H9 (cell line): ENCODE measurements around the gene IRAK1. TPM values are rescaled to one million over a fixed set of nuclear protein-coding genes. Genes with fewer than 3 reads are reported as not detected.

Source experiments
- DNase-seq: peaks from one replicate; pipeline ENCODE4 v3.0.0-alpha.2; 2017
- H2AFZ ChIP-seq: one replicate; pipeline ENCODE4 v1.6.1; 2013; ENCODE audit warnings: mild to moderate bottlenecking, low read length, control low read depth, moderate library complexity
- H2AK5ac ChIP-seq: 2 replicates; pipeline ENCODE4 v1.6.1; 2013; ENCODE audit warnings: low read length, control low read depth, mixed read lengths; ENCODE audit not compliant: insufficient read length
- H2BK120ac ChIP-seq: one replicate; pipeline ENCODE4 v1.6.1; 2013; ENCODE audit warnings: low read depth, mild to moderate bottlenecking, low read length, control low read depth, inconsistent platforms; ENCODE audit not compliant: poor library complexity, severe bottlenecking
- H2BK12ac ChIP-seq: 2 replicates; pipeline ENCODE4 v1.6.1; 2013; ENCODE audit warnings: low read length, control low read depth, mixed read lengths, low read depth; ENCODE audit not compliant: insufficient read length
- H2BK15ac ChIP-seq: 2 replicates; pipeline ENCODE4 v1.6.1; 2013; ENCODE audit warnings: low read depth, low read length, control low read depth
- H2BK20ac ChIP-seq: one replicate; pipeline ENCODE4 v1.6.1; 2013; ENCODE audit warnings: low read depth, mild to moderate bottlenecking, low read length, control low read depth, inconsistent platforms; ENCODE audit not compliant: poor library complexity, severe bottlenecking
- H2BK5ac ChIP-seq: 2 replicates; pipeline ENCODE4 v1.6.1; 2013; ENCODE audit warnings: low read length, control low read depth, mixed read lengths; ENCODE audit not compliant: insufficient read length
- H3K14ac ChIP-seq: 2 replicates; pipeline ENCODE4 v1.6.1; 2013; ENCODE audit warnings: low read length, control low read depth; ENCODE audit not compliant: insufficient read depth
- H3K18ac ChIP-seq: 2 replicates; pipeline ENCODE4 v1.6.1; 2013; ENCODE audit warnings: low read depth, mild to moderate bottlenecking, mixed read lengths, low read length, control low read depth; ENCODE audit not compliant: insufficient read length
- H3K23ac ChIP-seq: 2 replicates; pipeline ENCODE4 v1.6.1; 2013; ENCODE audit warnings: low read length, control low read depth, mixed read lengths, low read depth; ENCODE audit not compliant: insufficient read length
- H3K23me2 ChIP-seq: 2 replicates; pipeline ENCODE4 v1.6.1; 2013; ENCODE audit warnings: low read depth, mild to moderate bottlenecking, mixed read lengths, low read length, control low read depth; ENCODE audit not compliant: insufficient read length, poor library complexity, severe bottlenecking
- H3K27ac ChIP-seq: 2 replicates; pipeline ENCODE4 v1.5.1; 2013; ENCODE audit warnings: low read length, control low read depth, mixed read lengths, low read depth; ENCODE audit not compliant: insufficient read length
- H3K27me3 ChIP-seq: 2 replicates; pipeline ENCODE4 v1.6.1; 2013; ENCODE audit warnings: low read length, control low read depth, inconsistent platforms; ENCODE audit not compliant: insufficient read depth
- H3K4ac ChIP-seq: 2 replicates; pipeline ENCODE4 v1.6.1; 2013; ENCODE audit warnings: low read depth, mild to moderate bottlenecking, control low read depth, inconsistent platforms, low read length, moderate library complexity
- H3K4me1 ChIP-seq: 2 replicates; pipeline ENCODE4 v1.6.1; 2013; ENCODE audit warnings: low read length, control low read depth, inconsistent platforms; ENCODE audit not compliant: insufficient read depth
- H3K4me2 ChIP-seq: 2 replicates; pipeline ENCODE4 v1.6.1; 2013; ENCODE audit warnings: low read length, control low read depth, mixed read lengths; ENCODE audit not compliant: insufficient read length, insufficient read depth
- H3K56ac ChIP-seq: 2 replicates; pipeline ENCODE4 v1.6.1; 2013; ENCODE audit warnings: low read depth, mild to moderate bottlenecking, mixed read lengths, low read length, control low read depth; ENCODE audit not compliant: insufficient read length
- H3K79me1 ChIP-seq: 2 replicates; pipeline ENCODE4 v1.6.1; 2013; ENCODE audit warnings: low read depth, mild to moderate bottlenecking, moderate library complexity, low read length, control low read depth, inconsistent platforms; ENCODE audit not compliant: insufficient read depth, poor library complexity, severe bottlenecking
- H3K79me2 ChIP-seq: 2 replicates; pipeline ENCODE4 v1.6.1; 2013; ENCODE audit warnings: low read length, control low read depth, inconsistent platforms; ENCODE audit not compliant: insufficient read depth
- H3K9ac ChIP-seq: 2 replicates; pipeline ENCODE4 v1.6.1; 2013; ENCODE audit warnings: low read length, control low read depth, mixed read lengths; ENCODE audit not compliant: insufficient read length; ENCODE audit errors: extremely low read depth
- H3K9me3 ChIP-seq: one replicate; pipeline ENCODE4 v1.6.1; 2013; ENCODE audit warnings: low read depth, low read length, inconsistent platforms; ENCODE audit not compliant: control insufficient read depth
- H3T11ph ChIP-seq: one replicate; pipeline ENCODE4 v1.6.1; 2013; ENCODE audit warnings: mild to moderate bottlenecking, low read length, control low read depth, inconsistent platforms
- H4K20me1 ChIP-seq: one replicate; pipeline ENCODE4 v1.6.1; 2013; ENCODE audit not compliant: control insufficient read depth, insufficient read length, insufficient read depth
- H4K5ac ChIP-seq: 2 replicates; pipeline ENCODE4 v1.6.1; 2013; ENCODE audit warnings: low read depth, mild to moderate bottlenecking, mixed read lengths, low read length, control low read depth; ENCODE audit not compliant: insufficient read length
- H4K8ac ChIP-seq: replicated peaks from 2 replicates; pipeline ENCODE4 v1.6.1; 2013; ENCODE audit warnings: low read length, control low read depth, mixed read lengths, low read depth; ENCODE audit not compliant: insufficient read length
- H4K91ac ChIP-seq: 2 replicates; pipeline ENCODE4 v1.6.1; 2013; ENCODE audit warnings: low read depth, mild to moderate bottlenecking, moderate library complexity, mixed read lengths, low read length, control low read depth; ENCODE audit not compliant: insufficient read length
- H3K27ac Mint-ChIP-seq, 3 experiments: 2 replicates in 2 of 3; 3 replicates in 1 of 3; pipeline ENCODE4 v1.8.0; 2020 to 2021; ENCODE audit warnings: mixed read lengths in 3 of 3, mild to moderate bottlenecking in 1 of 3, moderate library complexity in 1 of 3
- H3K27me3 Mint-ChIP-seq: 2 replicates; pipeline ENCODE4 v1.8.0; 2021; ENCODE audit warnings: low read depth, mild to moderate bottlenecking, moderate library complexity, mixed read lengths
- H3K36me3 Mint-ChIP-seq, 3 experiments: 2 replicates in 2 of 3; 3 replicates in 1 of 3; pipeline ENCODE4 v1.8.0; 2020 to 2021; ENCODE audit warnings: low read depth in 3 of 3, mixed read lengths in 3 of 3; ENCODE audit not compliant: insufficient read depth in 1 of 3
- H3K4me1 Mint-ChIP-seq, 2 experiments: 2 replicates each; pipeline ENCODE4 v1.8.0; 2020; ENCODE audit warnings: mixed read lengths in 2 of 2
- H3K4me3 Mint-ChIP-seq, 2 experiments: 2 replicates in 1 of 2; 3 replicates in 1 of 2; pipeline ENCODE4 v1.8.0; 2020 to 2021; ENCODE audit warnings: mild to moderate bottlenecking in 2 of 2, mixed read lengths in 2 of 2, moderate library complexity in 1 of 2
- H3K9me3 Mint-ChIP-seq, 2 experiments: 2 replicates in 1 of 2; 3 replicates in 1 of 2; pipeline ENCODE4 v1.8.0; 2020; ENCODE audit warnings: mild to moderate bottlenecking in 2 of 2, mixed read lengths in 2 of 2, moderate library complexity in 1 of 2
- CTCF ChIP-seq: fragments of 200-600 bp; sonication (generic); conservative IDR thresholded peaks from 3 replicates; pipeline ENCODE4 v1.8.0; 2021; ENCODE audit warnings: antibody characterized with exemption, mild to moderate bottlenecking
- WGBS: extraction: QIAGEN DNeasy Blood & Tissue Kit; methylation state at CpG from one replicate; pipeline ENCODE4 v1.1.7; 2013; ENCODE audit warnings: missing lambda C conversion rate, low lambda C conversion rate, mixed read lengths; ENCODE audit not compliant: insufficient read length; ENCODE audit errors: extremely low coverage; 5-methylcytosine and 5-hydroxymethylcytosine counted together
- total RNA-seq: library from RNA; stranded (reverse); gene quantifications from 2 replicates; pipeline ENCODE4 v1.2.1, GENCODE V29; 2021

Gene IRAK1
- total RNA-seq, 1 experiment from 2014 or later, result 98.4 TPM

GRCh38 chrX:154027986-154028385 lies 8.3 kb upstream of the IRAK1 start:
- no peak overlapping the region for H4K91ac ChIP-seq
- no peak overlapping the region for H3K4me2 ChIP-seq
- peaks cover 33 to 53% (median 50%) of the 10 kb centered on the region in 3 experiments for H3K36me3 Mint-ChIP-seq
- no peak overlapping the region for H3T11ph ChIP-seq
- H2BK20ac ChIP-seq, result no peak overlapping the region
- peaks cover 5% of the 10 kb centered on the region; the same call in 1 of the 2 replicates for H3K27me3 Mint-ChIP-seq
- H3K4ac ChIP-seq, result no peak overlapping the region
- no CpG with 5 or more reads among the region's 1 CpG for WGBS
- no peak overlapping the region for H3K14ac ChIP-seq
- H4K5ac ChIP-seq, result no peak overlapping the region
- H3K9me3 ChIP-seq, result peaks cover 11% of the 10 kb centered on the region
- no peak for DNase-seq
- H2BK120ac ChIP-seq, result no peak overlapping the region
- no peak overlapping the region for H2BK15ac ChIP-seq
- no peaks in the 10 kb centered on the region for H3K23me2 ChIP-seq
- H3K4me3 Mint-ChIP-seq, result no peak overlapping the region
- no peak overlapping the region for H3K9ac ChIP-seq
- no peak overlapping the region for H3K27ac ChIP-seq
- H2BK5ac ChIP-seq, result no peak overlapping the region
- peaks cover 3% of the 10 kb centered on the region for H4K20me1 ChIP-seq
- H3K27me3 ChIP-seq, result no peaks in the 10 kb centered on the region
- TF ChIP-seq CTCF, result no peak
- no peak overlapping the region for H3K56ac ChIP-seq
- H3K4me1 Mint-ChIP-seq, result peaks cover 8 to 15% of the 10 kb centered on the region in 2 experiments
- H2AFZ ChIP-seq, result no peak overlapping the region
- H3K9me3 Mint-ChIP-seq, result peaks cover 74 to 87% of the 10 kb centered on the region in 2 experiments
- H2AK5ac ChIP-seq, result no peak overlapping the region
- H3K79me2 ChIP-seq, result no peaks in the 10 kb centered on the region
- H3K23ac ChIP-seq, result no peak overlapping the region
- H3K79me1 ChIP-seq, result no peaks in the 10 kb centered on the region
- H4K8ac ChIP-seq, result no peak overlapping the region
- H3K18ac ChIP-seq, result no peak overlapping the region
- no peak overlapping the region for H2BK12ac ChIP-seq
- H3K4me1 ChIP-seq, result peaks cover 2% of the 10 kb centered on the region; the same call in 1 of the 2 replicates
- no peak overlapping the region for H3K27ac Mint-ChIP-seq
